Lower leg skin (tissue), 4 donors: ENCODE data around the gene TEC. TPM values are rescaled to one million over a fixed set of nuclear protein-coding genes. Genes with fewer than 3 reads are reported as not detected.

ENCODE experiments used
- DNase-seq, 2 donors: peaks; one replicate each; pipeline ENCODE4 v3.0.0-alpha.2; 2019; ENCODE audit warnings: low spot score in 2 of 2
- H3K4me3 ChIP-seq: fragments of 200-600 bp; sonication (generic); 2 replicates; pipeline ENCODE4 v1.5.1; 2017; ENCODE audit warnings: mild to moderate bottlenecking, low read depth; ENCODE audit not compliant: poor library complexity, severe bottlenecking
- POLR2A ChIP-seq, 2 donors: fragments of 450-650 bp; IDR thresholded peaks; one replicate each; pipeline ENCODE4 v1.6.1; 2016 to 2017; ENCODE audit warnings: antibody characterized with exemption in 2 of 2, mild to moderate bottlenecking in 1 of 2, moderate library complexity in 1 of 2
- WGBS, 2 donors: methylation state at CpG; one replicate each; pipeline ENCODE4 v1.1.5; 2018; 5-methylcytosine and 5-hydroxymethylcytosine counted together
- intact Hi-C: fragments of 100-400 bp; cut with DNase I; formaldehyde crosslinking; loops from one replicate; pipeline ENCODE4 v1.15.0; 2023; ENCODE audit warnings: low total_unique reads
- total RNA-seq, 4 donors: library from RNA; depleted of rRNA; stranded (reverse); fragments of >200 nt; gene quantifications; one replicate each; pipeline ENCODE4 v1.1.0, GENCODE V29; 2016
- TF ChIP-seq, protein P1 (sequence below), 3 donors: fragments of 450-650 bp; IDR thresholded peaks; one replicate each; pipeline ENCODE4 v1.5.1; 2016; ENCODE audit warnings: antibody characterized with exemption in 3 of 3, mild to moderate bottlenecking in 3 of 3, moderate library complexity in 2 of 3

Gene TEC
- total RNA-seq, 4 donors from 2014 or later: 6.8 to 10.5 (median 8.8) TPM

DNA sequence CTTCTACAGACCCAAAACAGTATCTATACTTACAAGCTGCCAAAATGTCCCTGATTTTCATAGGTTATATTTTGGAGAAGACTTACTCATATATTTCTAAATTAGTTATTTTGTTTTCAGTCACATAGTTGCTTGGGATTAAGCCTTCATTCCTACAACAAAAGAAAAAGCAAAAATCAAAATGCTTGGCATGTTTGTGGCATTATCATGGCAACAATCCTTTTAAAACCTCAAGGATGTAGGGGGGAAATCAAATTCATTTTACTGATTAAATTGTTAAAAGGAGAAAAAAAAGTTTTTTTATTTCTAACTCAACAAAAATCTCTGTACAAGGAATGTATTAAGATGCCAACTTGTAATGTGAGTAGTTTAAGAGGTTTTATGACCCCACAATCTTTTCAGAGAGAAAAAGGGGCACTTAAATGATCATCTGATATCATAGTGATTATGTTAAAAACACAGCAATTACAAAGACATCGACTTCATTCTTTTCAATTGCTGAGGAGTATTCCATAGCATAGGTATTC lies 159.1 kb downstream of the TEC start:
- WGBS, 2 donors: 79 to 81% methylated on average over 1 of the region's 1 CpG
- TF ChIP-seq POLR2A (IDR thresholded peaks at IDR 0.05): no peak
- TF ChIP-seq, protein P1, sequence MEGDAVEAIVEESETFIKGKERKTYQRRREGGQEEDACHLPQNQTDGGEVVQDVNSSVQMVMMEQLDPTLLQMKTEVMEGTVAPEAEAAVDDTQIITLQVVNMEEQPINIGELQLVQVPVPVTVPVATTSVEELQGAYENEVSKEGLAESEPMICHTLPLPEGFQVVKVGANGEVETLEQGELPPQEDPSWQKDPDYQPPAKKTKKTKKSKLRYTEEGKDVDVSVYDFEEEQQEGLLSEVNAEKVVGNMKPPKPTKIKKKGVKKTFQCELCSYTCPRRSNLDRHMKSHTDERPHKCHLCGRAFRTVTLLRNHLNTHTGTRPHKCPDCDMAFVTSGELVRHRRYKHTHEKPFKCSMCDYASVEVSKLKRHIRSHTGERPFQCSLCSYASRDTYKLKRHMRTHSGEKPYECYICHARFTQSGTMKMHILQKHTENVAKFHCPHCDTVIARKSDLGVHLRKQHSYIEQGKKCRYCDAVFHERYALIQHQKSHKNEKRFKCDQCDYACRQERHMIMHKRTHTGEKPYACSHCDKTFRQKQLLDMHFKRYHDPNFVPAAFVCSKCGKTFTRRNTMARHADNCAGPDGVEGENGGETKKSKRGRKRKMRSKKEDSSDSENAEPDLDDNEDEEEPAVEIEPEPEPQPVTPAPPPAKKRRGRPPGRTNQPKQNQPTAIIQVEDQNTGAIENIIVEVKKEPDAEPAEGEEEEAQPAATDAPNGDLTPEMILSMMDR (IDR thresholded peaks at IDR 0.05): no peak
- intact Hi-C loops: no loop called here
- DNase-seq: no peak
- H3K4me3 ChIP-seq: no peak overlapping the region

DNA sequence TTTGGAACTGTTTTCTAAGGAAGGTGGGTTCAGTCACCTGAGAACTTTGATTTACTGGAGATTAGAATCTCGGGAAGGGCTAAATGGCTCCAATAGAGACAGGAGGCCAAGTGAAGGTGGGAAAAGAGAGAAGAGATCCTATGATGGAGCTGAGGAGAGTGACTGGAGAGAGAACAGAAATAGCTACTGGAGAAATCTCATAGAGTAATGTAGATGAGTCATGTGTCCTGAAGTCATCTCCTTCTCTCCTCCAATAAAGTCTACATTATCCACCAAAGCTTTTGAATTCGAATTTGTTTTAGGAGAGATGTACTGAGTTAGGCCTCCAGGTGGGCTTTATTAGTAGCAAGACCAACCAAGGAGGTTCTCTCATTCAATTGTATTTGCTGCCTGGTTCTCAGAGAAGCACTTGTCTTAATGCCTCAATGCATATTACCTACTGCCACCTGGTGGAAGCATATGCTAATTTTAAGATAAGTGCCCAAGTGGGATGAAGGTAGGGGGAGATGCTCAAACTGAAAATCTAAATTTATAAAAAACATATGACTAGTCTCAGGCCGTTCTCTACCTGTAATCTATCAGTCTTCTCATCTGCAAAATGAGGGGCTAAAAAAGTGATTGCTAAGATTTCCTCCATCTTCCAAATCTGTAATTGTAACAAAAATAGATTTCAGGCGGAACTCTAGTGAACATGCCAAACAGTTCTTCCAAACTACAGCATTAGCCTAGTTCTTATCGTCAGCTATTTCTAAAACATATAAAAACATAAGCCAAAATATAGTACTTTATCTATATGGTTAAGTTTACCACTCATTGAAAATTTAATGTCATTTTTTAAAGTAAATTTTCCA lies 160.0 kb downstream of the TEC start:
- TF ChIP-seq, protein P1 (IDR thresholded peaks at IDR 0.05): no peak
- no peak for TF ChIP-seq POLR2A (IDR thresholded peaks at IDR 0.05)
- H3K4me3 ChIP-seq: no peak overlapping the region
- intact Hi-C loops: no loop called here
- DNase-seq: no peak
- 57 to 70% methylated on average over 5 of the region's 5 CpGs for WGBS, 2 donors

DNA sequence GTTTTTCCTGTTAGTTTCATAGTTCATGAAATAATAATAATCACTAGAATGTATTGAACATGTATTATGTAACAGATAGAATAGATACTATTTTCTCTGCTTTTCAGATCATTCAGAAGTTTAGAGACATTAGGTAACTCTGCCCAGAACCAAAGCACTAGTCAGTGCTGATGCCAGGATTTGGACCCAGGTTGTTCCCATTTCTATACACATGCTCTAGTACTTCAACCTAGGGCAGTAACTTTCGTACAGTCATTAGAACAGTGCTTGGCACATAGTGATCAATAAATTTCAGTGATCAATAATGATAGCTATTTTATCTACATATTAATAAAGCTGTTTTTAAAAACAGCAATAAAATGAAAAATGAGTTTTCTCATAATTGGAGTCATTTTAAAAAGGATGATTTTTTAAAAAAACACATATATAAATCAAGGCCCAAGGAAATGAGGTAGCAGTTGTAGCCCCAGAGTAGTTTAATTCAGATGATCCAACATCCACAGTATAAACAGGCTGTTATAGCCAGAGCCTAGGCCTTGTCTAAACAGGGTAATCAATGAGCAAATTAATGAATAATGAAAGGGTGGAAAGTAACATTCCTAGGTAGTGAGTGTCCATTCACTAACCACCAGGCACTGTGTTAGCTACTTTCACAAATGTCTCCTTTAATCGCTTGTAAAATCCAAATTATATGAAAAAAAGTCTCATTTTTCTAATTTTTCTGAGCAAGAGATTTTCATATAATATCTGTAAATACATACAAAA lies 161.1 kb downstream of the TEC start:
- no peak overlapping the region for H3K4me3 ChIP-seq
- 94 to 96% methylated on average over 2 of the region's 2 CpGs for WGBS, 2 donors
- no peak for DNase-seq
- intact Hi-C loops: no loop called here
- TF ChIP-seq POLR2A (IDR thresholded peaks at IDR 0.05): no peak

DNA sequence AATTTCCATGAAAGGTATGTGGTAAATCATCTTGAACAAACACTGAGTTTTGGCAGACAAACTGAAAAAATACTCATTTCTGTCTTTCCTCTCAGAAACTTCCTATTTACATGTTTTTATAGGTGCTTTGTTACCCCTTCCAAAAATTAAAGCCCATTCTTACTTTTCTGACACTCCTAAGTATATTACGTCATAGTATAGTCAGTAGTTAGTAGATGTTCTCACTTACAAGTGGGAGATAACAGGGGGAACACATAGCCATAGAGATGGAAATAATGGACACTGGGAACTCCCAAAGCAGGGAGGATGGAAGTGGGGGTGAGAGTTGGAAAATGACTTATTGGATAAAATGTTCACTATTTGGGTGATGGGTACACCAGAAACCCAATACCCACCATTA lies 164.4 kb downstream of the TEC start:
- intact Hi-C loops: no loop called here
- WGBS, 2 donors: 90 to 96% methylated on average over 1 of the region's 1 CpG
- no peak overlapping the region for H3K4me3 ChIP-seq
- TF ChIP-seq POLR2A (IDR thresholded peaks at IDR 0.05): no peak
- TF ChIP-seq, protein P1 (IDR thresholded peaks at IDR 0.05): no peak
- DNase-seq: no peak

DNA sequence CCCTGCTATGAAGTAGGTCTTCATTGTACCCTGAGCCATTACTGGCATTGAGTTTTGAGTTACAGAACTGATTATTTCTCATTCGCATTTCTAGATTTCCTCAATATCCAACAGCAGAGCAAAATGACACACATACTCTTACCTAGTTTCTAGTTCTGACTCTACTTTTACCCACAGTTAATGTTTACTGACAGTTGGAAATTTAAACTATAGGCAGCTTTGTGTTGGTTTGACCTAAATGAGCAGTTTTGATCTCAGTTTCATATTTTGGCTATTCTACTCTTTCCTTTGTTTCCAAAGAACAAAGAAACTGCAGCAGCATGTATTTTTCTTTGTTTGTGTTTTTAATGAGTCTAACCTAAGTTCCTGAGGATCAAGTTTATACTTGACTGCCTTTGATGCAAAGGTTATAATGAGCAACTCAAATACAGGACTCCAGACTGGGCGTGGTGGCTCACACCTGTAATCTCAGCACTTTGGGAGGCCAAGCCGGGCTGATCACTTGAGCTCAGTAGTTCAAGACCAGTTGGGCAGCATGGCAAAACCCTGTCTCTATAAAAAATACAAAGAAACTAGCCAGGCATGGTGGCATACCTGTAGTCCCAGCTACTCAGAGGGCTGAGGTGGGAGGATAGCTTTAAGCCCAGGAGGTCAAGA lies 166.0 kb downstream of the TEC start:
- TF ChIP-seq POLR2A (IDR thresholded peaks at IDR 0.05): no peak
- TF ChIP-seq, protein P1 (IDR thresholded peaks at IDR 0.05): no peak
- 73 to 85% methylated on average over 3 of the region's 3 CpGs for WGBS, 2 donors
- DNase-seq: no peak
- H3K4me3 ChIP-seq: no peak overlapping the region
- intact Hi-C loops: no loop called here

DNA sequence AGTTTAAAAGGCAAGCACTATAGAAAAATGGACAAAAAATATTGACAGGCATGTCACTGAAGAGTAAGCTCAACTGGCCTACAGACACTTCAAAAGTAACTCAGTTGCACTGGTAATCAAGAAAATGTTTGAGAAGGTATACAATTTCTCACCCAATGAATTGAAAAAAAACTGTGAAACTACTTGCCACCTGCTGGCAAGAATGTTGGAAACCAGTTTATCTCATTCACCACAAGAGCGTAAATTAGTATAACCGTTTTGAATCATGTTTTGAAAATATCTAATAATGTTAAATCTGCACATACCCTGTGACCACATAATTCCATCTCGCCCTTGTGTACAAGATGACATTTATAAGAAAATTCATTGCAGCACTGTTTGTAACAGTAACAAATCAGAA lies 167.3 kb downstream of the TEC start:
- no peak for TF ChIP-seq POLR2A (IDR thresholded peaks at IDR 0.05)
- TF ChIP-seq, protein P1 (IDR thresholded peaks at IDR 0.05): no peak
- intact Hi-C loops: no loop called here
- H3K4me3 ChIP-seq: no peak overlapping the region
- no peak for DNase-seq
- 81 to 83% methylated on average over 3 of the region's 3 CpGs for WGBS, 2 donors
